GM23338 (cell line): ENCODE results near the gene CDK14. TPM values are rescaled to one million over a fixed set of nuclear protein-coding genes. Genes with fewer than 3 reads are reported as not detected.

Source experiments
- ATAC-seq: fragments of 200-7000 bp; cut with Tn5 transposase; 3 replicates; pipeline ENCODE4 v1.9.1; 2020
- DNase-seq: peaks from one replicate; pipeline ENCODE4 v3.0.0-alpha.2; 2015; ENCODE audit warnings: low spot score
- H2AFZ ChIP-seq: fragments of 200-600 bp; sonication (generic); 2 replicates; pipeline ENCODE4 v1.8.0; 2016; ENCODE audit warnings: antibody characterized with exemption, mild to moderate bottlenecking, moderate library complexity
- H3F3A ChIP-seq: fragments of 200-600 bp; sonication (generic); replicated peaks from 2 replicates; pipeline ENCODE4 v1.8.0; 2017; ENCODE audit warnings: antibody characterized with exemption, mixed run types, low read depth
- H3K27ac ChIP-seq: fragments of 200-600 bp; sonication (generic); 2 replicates; pipeline ENCODE4 v1.6.1; 2016; ENCODE audit warnings: low read depth
- H3K27me3 ChIP-seq: fragments of 200-600 bp; sonication (generic); 2 replicates; pipeline ENCODE4 v1.8.0; 2016; ENCODE audit warnings: mild to moderate bottlenecking, mixed run types, moderate library complexity; ENCODE audit not compliant: insufficient read depth
- H3K36me3 ChIP-seq: fragments of 200-600 bp; sonication (generic); 2 replicates; pipeline ENCODE4 v1.8.0; 2016; ENCODE audit warnings: mild to moderate bottlenecking; ENCODE audit not compliant: insufficient read depth
- H3K4me1 ChIP-seq: fragments of 200-600 bp; sonication (generic); 2 replicates; pipeline ENCODE4 v1.8.0; 2016; ENCODE audit warnings: mild to moderate bottlenecking, moderate library complexity; ENCODE audit not compliant: insufficient read depth
- H3K4me2 ChIP-seq: fragments of 200-600 bp; sonication (generic); 2 replicates; pipeline ENCODE4 v1.7.1; 2017; ENCODE audit warnings: mixed run types
- H3K4me3 ChIP-seq: fragments of 200-600 bp; sonication (generic); 2 replicates; pipeline ENCODE4 v1.6.1; 2016; ENCODE audit warnings: mixed run types
- H3K79me2 ChIP-seq: fragments of 200-600 bp; sonication (generic); replicated peaks from 2 replicates; pipeline ENCODE4 v1.8.0; 2017; ENCODE audit warnings: mild to moderate bottlenecking; ENCODE audit not compliant: insufficient read depth
- H3K9me2 ChIP-seq: fragments of 200-600 bp; sonication (generic); 2 replicates; pipeline ENCODE4 v1.8.0; 2017; ENCODE audit not compliant: insufficient read depth
- H4K20me1 ChIP-seq: fragments of 200-600 bp; sonication (generic); replicated peaks from 2 replicates; pipeline ENCODE4 v1.8.0; 2017; ENCODE audit warnings: mild to moderate bottlenecking; ENCODE audit not compliant: insufficient read depth
- H3K27ac Mint-ChIP-seq: 2 replicates; pipeline ENCODE4 v1.8.0; 2020; ENCODE audit warnings: inconsistent platforms, mild to moderate bottlenecking, moderate library complexity, mixed read lengths
- H3K27me3 Mint-ChIP-seq: 3 replicates; pipeline ENCODE4 v1.8.0; 2022; ENCODE audit warnings: low read depth, mild to moderate bottlenecking, moderate library complexity, mixed read lengths, inconsistent platforms; ENCODE audit not compliant: insufficient read depth, poor library complexity
- H3K36me3 Mint-ChIP-seq: 3 replicates; pipeline ENCODE4 v1.8.0; 2021; ENCODE audit warnings: low read depth, mild to moderate bottlenecking, inconsistent platforms, moderate library complexity, mixed read lengths
- H3K4me1 Mint-ChIP-seq: 3 replicates; pipeline ENCODE4 v1.8.0; 2020; ENCODE audit warnings: mild to moderate bottlenecking, inconsistent platforms, mixed read lengths
- H3K4me3 Mint-ChIP-seq: 3 replicates; pipeline ENCODE4 v1.8.0; 2021; ENCODE audit warnings: moderate library complexity, mild to moderate bottlenecking, inconsistent platforms, mixed read lengths
- H3K9me3 Mint-ChIP-seq: 3 replicates; pipeline ENCODE4 v1.8.0; 2020; ENCODE audit warnings: moderate library complexity, mild to moderate bottlenecking, inconsistent platforms, mixed read lengths
- CTCF ChIP-seq, 2 experiments: fragments of 200-600 bp in 1 of 2; sonication (generic) in 1 of 2; conservative IDR thresholded peaks; 2 replicates each; pipeline versions ENCODE4 v1.5.1 to v1.6.1; 2016 to 2017; ENCODE audit warnings: antibody characterized with exemption in 2 of 2, low read depth in 2 of 2, mild to moderate bottlenecking in 2 of 2, moderate library complexity in 1 of 2
- EZH2 ChIP-seq: fragments of 200-600 bp; sonication (generic); IDR thresholded peaks from one replicate; pipeline ENCODE4 v1.8.0; 2017; ENCODE audit warnings: antibody characterized with exemption, mild to moderate bottlenecking, low read depth; ENCODE audit not compliant: unreplicated experiment
- EZH2phosphoT487 ChIP-seq: fragments of 200-600 bp; sonication (generic); IDR thresholded peaks from one replicate; pipeline ENCODE4 v1.8.1; 2018; ENCODE audit warnings: antibody characterized with exemption; ENCODE audit not compliant: unreplicated experiment
- JUNB ChIP-seq: IDR thresholded peaks from one replicate; pipeline ENCODE4 v1.6.1; 2016; ENCODE audit warnings: antibody characterized with exemption; ENCODE audit not compliant: unreplicated experiment
- POLR2AphosphoS5 ChIP-seq: IDR thresholded peaks from 2 replicates; pipeline ENCODE4 v1.6.1; 2016; ENCODE audit warnings: antibody characterized with exemption, low read depth
- STAT1 ChIP-seq: IDR thresholded peaks from one replicate; pipeline ENCODE4 v1.6.1; 2016; ENCODE audit warnings: antibody characterized with exemption; ENCODE audit not compliant: unreplicated experiment
- ZNF114 ChIP-seq: fragments of 250-450 bp; sonication (Bioruptor Pico); IDR thresholded peaks from 2 replicates; pipeline ENCODE4 v1.5.0; 2020; ENCODE audit warnings: mild to moderate bottlenecking, moderate library complexity
- ZNF331 ChIP-seq: fragments of 250-450 bp; sonication (Bioruptor Pico); IDR thresholded peaks from 2 replicates; pipeline ENCODE4 v1.5.0; 2020; ENCODE audit warnings: low read depth, mild to moderate bottlenecking, moderate library complexity
- ZNF462 ChIP-seq: fragments of 250-450 bp; sonication (Bioruptor Pico); IDR thresholded peaks from 2 replicates; pipeline ENCODE4 v1.5.0; 2020; ENCODE audit warnings: mild to moderate bottlenecking, moderate library complexity
- polyA plus RNA-seq: library from polyadenylated mRNA; unstranded; fragments of >200 nt; fragmentation: Nextera tagmentation; extraction: Ambion mirVana; gene quantifications from 2 replicates; pipeline ENCODE4 v1.2.1, GENCODE V29; 2016
- total RNA-seq: library from RNA; depleted of rRNA; stranded (reverse); fragments of >200 nt; shearing (Covaris generic); gene quantifications from 2 replicates; pipeline ENCODE4 v1.2.3, GENCODE V29; 2014

The CDK14 gene
- total and polyA plus RNA-seq, 2 experiments from 2014 or later = 11.2 to 24.0 TPM

- no peak overlapping the region for H3K4me2 ChIP-seq
- H3K27ac Mint-ChIP-seq = no peak overlapping the region
- no peak overlapping the region for H3K27ac ChIP-seq
- no peak overlapping the region for H2AFZ ChIP-seq
- H3K9me3 Mint-ChIP-seq = no peaks in the 10 kb centered on the region
- TF ChIP-seq CTCF (conservative IDR thresholded peaks at IDR 0.05; ENCODE audit: low read depth in 2 of 2) (no peak), POLR2AphosphoS5 (no peak), JUNB (no peak), EZH2 (no peak), ZNF114 (CRISPR knock-in tag) (no peak), STAT1 (no peak), ZNF331 (CRISPR knock-in tag) (no peak), EZH2phosphoT487 (no peak), ZNF462 (CRISPR knock-in tag) (no peak)
- H3K4me1 Mint-ChIP-seq = peaks cover 25% of the 10 kb centered on the region
- H3F3A ChIP-seq = no peaks in the 10 kb centered on the region
- peaks cover 21% of the 10 kb centered on the region for H3K4me1 ChIP-seq
- peaks cover 10% of the 10 kb centered on the region for H3K36me3 Mint-ChIP-seq
- ATAC-seq = no peak
- H3K4me3 ChIP-seq = no peak overlapping the region
- H3K27me3 Mint-ChIP-seq = no peaks in the 10 kb centered on the region
- no peaks in the 10 kb centered on the region for H3K36me3 ChIP-seq
- no peak overlapping the region for H3K4me3 Mint-ChIP-seq
- DNase-seq = no peak
- H3K9me2 ChIP-seq = no peaks in the 10 kb centered on the region; the same call in 1 of the 2 replicates
- no peaks in the 10 kb centered on the region for H3K79me2 ChIP-seq
- H4K20me1 ChIP-seq = no peaks in the 10 kb centered on the region
- H3K27me3 ChIP-seq = no peaks in the 10 kb centered on the region
These were observed 531.2 kb downstream of the CDK14 start for GRCh38 chr7:91127325-91127724.
